SH-SY5Y (cell line): ENCODE data around the gene LGI4.
A peak's percentile ranks its signal among the peaks of the same experiment; 100 is the strongest.

ENCODE experiments used
- GATA2 ChIP-seq: IDR thresholded peaks from 2 replicates; pipeline ENCODE4 v1.6.1; 2011; ENCODE audit warnings: mild to moderate bottlenecking, low read depth, low read length
- GATA3 ChIP-seq: IDR thresholded peaks from 2 replicates; pipeline ENCODE4 v1.6.1; 2011; ENCODE audit warnings: low read depth, mild to moderate bottlenecking, low read length, moderate library complexity

Gene LGI4

GRCh38 chr19:35134601-35135242 lies at the start of gene LGI4:
LGI4 (minus strand) TSS chr19:35135059; CDS start chr19:35134680, 379 bp downstream.
- TF ChIP-seq GATA3 (no peak), GATA2 (no peak)

- TF ChIP-seq GATA3 (no peak), GATA2 (no peak)
Measured at GRCh38 chr19:35184267-35184666, 49.4 kb upstream of the LGI4 start.

DNA sequence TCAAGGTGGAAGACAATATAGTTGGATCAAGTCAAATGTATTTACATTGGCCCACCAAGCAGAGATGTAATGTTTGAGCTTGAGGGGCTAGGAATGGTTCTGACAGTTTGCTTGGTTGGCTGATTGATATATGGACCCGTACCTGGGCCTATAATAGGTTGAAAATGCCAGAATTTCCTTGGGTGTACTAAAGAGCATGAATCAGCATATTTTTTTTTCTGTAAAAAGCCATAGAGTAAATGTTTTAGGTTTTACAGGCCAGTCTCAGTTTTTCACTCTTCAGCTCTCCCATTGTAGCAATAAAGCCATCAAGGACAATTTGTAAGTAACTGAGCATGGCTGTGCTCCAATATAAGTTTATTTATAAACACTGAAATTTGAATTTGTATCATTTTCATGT lies 46.5 kb upstream of the LGI4 start:
- TF ChIP-seq GATA3 (no peak), GATA2 (no peak)

GRCh38 chr19:35179830-35180229 lies 45.0 kb upstream of the LGI4 start:
- TF ChIP-seq GATA2 (no peak), GATA3 (no peak)

GRCh38 chr19:35178701-35179100 lies 43.8 kb upstream of the LGI4 start:
- no peak for TF ChIP-seq GATA3
- no peak for TF ChIP-seq GATA2

DNA sequence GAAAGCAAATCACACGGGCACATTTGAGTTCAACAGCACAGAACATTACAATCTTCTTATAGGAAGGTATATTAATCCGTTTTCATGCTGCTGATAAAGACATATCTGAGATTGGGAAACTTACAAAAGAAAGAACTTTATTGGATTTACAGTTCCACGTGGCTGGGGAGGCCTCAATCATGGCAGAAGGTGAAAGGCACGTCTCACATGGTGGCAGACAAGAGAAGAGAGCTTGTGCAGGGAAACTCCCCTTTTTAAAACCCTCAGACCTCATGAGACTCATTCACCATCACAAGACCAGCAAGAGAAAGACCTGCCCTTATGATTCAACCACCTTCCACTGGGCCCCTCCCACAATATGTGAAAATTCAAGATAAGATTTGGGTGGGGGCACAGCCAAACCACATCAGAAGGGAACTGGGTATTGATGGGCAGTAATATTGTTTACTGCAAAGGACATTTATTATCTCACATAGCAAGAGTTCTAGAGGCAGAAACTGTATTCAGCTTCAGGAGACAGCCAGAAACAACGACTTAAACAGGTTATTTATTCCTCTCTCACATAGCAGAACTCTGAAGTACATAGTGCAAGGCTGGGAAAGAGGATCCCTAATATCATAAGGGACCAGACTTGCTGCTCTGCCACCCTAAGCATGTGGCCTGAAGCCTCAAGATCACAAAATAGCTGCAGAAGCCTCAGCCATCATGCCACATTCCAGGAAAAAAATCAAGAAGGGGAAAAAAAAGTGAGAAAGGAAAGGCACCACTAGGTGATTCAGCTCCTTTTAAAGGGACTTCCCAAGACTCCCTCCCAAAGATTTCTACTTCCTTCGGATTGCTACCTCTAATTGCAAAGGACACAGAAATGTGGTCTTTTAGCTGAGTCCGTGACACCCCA lies 42.8 kb upstream of the LGI4 start:
- no peak for TF ChIP-seq GATA2
- no peak for TF ChIP-seq GATA3

DNA sequence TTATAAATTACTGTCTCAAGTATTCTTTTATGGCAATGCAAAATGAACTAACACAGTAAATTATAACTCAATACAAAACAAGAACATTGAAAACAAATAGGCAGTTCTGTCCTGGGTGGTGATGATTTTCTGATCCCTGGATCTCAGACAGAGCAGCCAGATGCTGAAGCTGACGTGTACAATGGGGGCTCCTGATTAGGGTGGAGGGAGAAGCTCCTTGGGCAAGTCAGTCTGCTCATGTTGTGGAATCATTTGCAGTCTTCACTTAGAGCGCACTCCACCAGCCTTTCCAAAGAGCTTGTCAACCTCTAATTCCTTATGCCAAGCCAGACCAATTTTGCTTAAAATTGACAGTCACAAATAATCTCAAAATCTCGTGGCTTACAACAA lies 41.3 kb upstream of the LGI4 start:
- TF ChIP-seq GATA2 (no peak), GATA3 (no peak)

GRCh38 chr19:35174226-35174625 lies 39.4 kb upstream of the LGI4 start:
- no peak for TF ChIP-seq GATA2
- no peak for TF ChIP-seq GATA3

- no peak for TF ChIP-seq GATA2
Measured at GRCh38 chr19:35171730-35172129, 36.9 kb upstream of the LGI4 start.

DNA sequence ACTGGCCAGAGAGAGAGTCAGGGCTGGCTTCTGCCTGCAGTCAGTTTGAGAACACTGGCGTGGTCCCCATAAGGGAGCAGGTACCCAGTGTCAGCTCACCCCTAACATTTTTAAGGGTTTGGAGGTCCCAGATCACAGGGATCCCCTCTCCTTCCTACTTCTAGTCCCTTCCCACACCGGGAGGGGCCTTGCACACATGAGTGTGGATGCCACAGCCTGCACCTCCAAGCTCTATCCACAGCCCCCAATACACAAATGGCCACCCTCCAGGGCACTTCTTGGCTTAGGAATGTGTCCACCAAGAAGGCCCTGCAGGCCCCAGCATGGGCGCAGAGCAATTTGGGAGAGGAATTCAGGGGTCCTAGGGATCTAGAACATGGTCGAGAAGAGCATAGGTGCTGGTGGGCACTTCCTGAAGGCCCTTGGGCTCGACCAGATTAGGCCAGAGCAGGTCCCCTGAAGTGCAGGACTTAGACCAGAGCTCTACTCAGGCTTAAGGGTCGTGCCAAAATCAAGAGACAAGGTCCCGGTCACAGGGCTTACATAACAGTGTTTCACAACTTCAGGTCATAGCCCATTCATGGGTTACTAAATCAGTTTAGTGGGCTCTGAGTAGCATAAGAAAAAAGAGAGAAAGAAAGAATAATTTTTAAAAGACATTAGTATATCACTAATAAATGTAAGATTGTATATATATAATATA lies 35.7 kb upstream of the LGI4 start:
- TF ChIP-seq GATA2 (no peak), GATA3 (no peak)

- no peak for TF ChIP-seq GATA2
- TF ChIP-seq GATA3, result no peak
Measured at GRCh38 chr19:35169221-35169995, 34.5 kb upstream of the LGI4 start.

GRCh38 chr19:35168196-35168595 lies 33.3 kb upstream of the LGI4 start:
- TF ChIP-seq GATA3 (no peak), GATA2 (peak; percentile 18; the same call in 1 of the 2 replicates)

DNA sequence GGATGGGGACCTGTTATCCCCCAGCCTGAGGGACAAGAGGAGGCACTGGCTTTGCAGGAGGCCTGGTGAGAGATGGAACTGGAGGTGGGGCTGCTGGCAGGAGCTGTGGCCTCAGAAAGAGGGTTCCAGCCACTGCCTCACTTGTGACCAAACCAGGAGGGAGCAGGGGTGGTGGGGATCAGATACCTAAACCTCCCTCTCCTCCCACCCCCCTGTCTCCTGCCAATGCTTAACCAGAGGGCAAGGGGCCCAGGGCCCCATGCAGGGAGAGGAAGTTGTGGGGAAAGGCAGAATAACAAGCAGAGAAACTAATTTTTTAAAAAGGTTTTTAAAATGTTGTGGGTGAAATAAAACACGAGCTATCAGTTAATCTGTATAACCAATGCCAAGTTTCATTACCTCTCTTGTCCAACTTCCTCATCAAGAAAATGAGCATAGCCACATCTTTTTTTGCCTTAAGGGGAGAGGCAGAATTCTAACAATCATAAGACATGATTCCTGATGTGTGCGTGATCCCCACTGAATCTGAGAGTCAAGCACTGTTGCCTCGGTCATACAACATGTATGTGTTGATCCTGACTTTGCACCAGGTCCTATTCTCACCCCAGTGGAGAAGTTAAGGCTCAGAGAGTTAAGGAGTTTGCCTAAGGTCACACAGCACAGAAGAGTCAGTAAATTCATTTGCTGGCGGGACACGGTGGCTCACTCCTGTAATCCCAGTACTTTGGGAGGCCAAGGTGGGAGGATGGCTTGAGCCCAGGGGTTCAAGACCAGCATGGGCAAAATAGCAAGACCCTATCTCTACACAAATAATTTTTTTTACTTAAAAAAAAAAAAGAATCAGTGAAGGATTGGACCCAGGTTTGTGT lies 32.6 kb upstream of the LGI4 start:
- TF ChIP-seq GATA2, result no peak
- no peak for TF ChIP-seq GATA3
